HEK293T (cell line): ENCODE measurements around the gene GPRIN3.

Experiments
- CTCF ChIA-PET: fragments of 350-600 bp; formaldehyde crosslinking; extraction: SDS; loops from one replicate; lab custom pipeline; 2021; ENCODE audit warnings: antibody characterized with exemption, inconsistent platforms; lab: Yijun Ruan, JAX
- POLR2A ChIA-PET: fragments of 350-600 bp; formaldehyde crosslinking; extraction: SDS; loops from one replicate; lab custom pipeline; 2020; ENCODE audit warnings: antibody characterized with exemption, inconsistent platforms; lab: Yijun Ruan, JAX
- DNase-seq: peaks from one replicate; pipeline ENCODE4 v3.0.0; 2012; ENCODE audit warnings: mixed read lengths; ENCODE audit errors: extremely low spot score
- ARNT ChIP-seq: fragments of 450-650 bp; IDR thresholded peaks from 2 replicates; pipeline ENCODE4 v1.6.1; 2017; ENCODE audit warnings: mild to moderate bottlenecking
- BHLHE40 ChIP-seq: fragments of 450-650 bp; IDR thresholded peaks from 2 replicates; pipeline ENCODE4 v1.6.1; 2016; ENCODE audit warnings: mild to moderate bottlenecking, moderate library complexity, borderline replicate concordance
- CTBP1 ChIP-seq: fragments of 450-650 bp; IDR thresholded peaks from 2 replicates; pipeline ENCODE4 v1.6.1; 2016; ENCODE audit warnings: borderline replicate concordance
- ELF4 ChIP-seq: fragments of 450-650 bp; IDR thresholded peaks from 2 replicates; pipeline ENCODE4 v1.6.1; 2017; ENCODE audit warnings: antibody characterized with exemption
- FOXA1 ChIP-seq: fragments of 450-650 bp; IDR thresholded peaks from 2 replicates; pipeline ENCODE4 v1.6.1; 2016; ENCODE audit warnings: mild to moderate bottlenecking
- FOXK2 ChIP-seq: fragments of 450-650 bp; IDR thresholded peaks from 2 replicates; pipeline ENCODE4 v1.6.1; 2016; ENCODE audit warnings: mild to moderate bottlenecking
- FOXM1 ChIP-seq: fragments of 450-650 bp; IDR thresholded peaks from 2 replicates; pipeline ENCODE4 v1.6.1; 2017; ENCODE audit warnings: mild to moderate bottlenecking, borderline replicate concordance
- HDGF ChIP-seq: fragments of 450-650 bp; IDR thresholded peaks from 2 replicates; pipeline ENCODE4 v1.6.1; 2017; ENCODE audit warnings: antibody characterized with exemption, borderline replicate concordance
- L3MBTL2 ChIP-seq: fragments of 450-650 bp; conservative IDR thresholded peaks from 2 replicates; pipeline ENCODE4 v1.6.1; 2016; ENCODE audit warnings: mild to moderate bottlenecking
- LEF1 ChIP-seq: fragments of 450-650 bp; IDR thresholded peaks from 2 replicates; pipeline ENCODE4 v1.6.1; 2017; ENCODE audit warnings: mild to moderate bottlenecking, borderline replicate concordance
- NFRKB ChIP-seq: fragments of 450-650 bp; IDR thresholded peaks from 2 replicates; pipeline ENCODE4 v1.6.1; 2016; ENCODE audit warnings: mild to moderate bottlenecking, moderate library complexity
- PKNOX1 ChIP-seq: fragments of 450-650 bp; IDR thresholded peaks from 2 replicates; pipeline ENCODE4 v1.6.1; 2016
- SP1 ChIP-seq: fragments of 450-650 bp; IDR thresholded peaks from 2 replicates; pipeline ENCODE4 v1.6.1; 2017
- SUZ12 ChIP-seq: fragments of 450-650 bp; IDR thresholded peaks from 2 replicates; pipeline ENCODE4 v1.6.1; 2016; ENCODE audit warnings: mild to moderate bottlenecking
- TARDBP ChIP-seq: fragments of 450-650 bp; IDR thresholded peaks from 2 replicates; pipeline ENCODE4 v1.6.1; 2016
- ZNF384 ChIP-seq: fragments of 450-650 bp; IDR thresholded peaks from 2 replicates; pipeline ENCODE4 v1.6.1; 2016

GPRIN3 gene

GRCh38 chr4:89247951-89248350 is 59.6 kb downstream of the GPRIN3 start:
- ChIA-PET CTCF (no interaction called here), POLR2A (no interaction called here)
- DNase-seq, result no peak
- TF ChIP-seq CTBP1, result no peak
- no peak for TF ChIP-seq ELF4
- no peak for TF ChIP-seq PKNOX1
- no peak for TF ChIP-seq FOXM1
- TF ChIP-seq ZNF384, result no peak
- TF ChIP-seq HDGF, result no peak
- no peak for TF ChIP-seq BHLHE40
- TF ChIP-seq FOXA1, result no peak
- no peak for TF ChIP-seq NFRKB
- TF ChIP-seq TARDBP, result no peak
- no peak for TF ChIP-seq SUZ12
- TF ChIP-seq LEF1, result no peak
- TF ChIP-seq ARNT, result no peak
- no peak for TF ChIP-seq L3MBTL2
- TF ChIP-seq SP1, result no peak
- no peak for TF ChIP-seq FOXK2

- POLR2A ChIA-PET, result no interaction called here
- DNase-seq, result no peak
- TF ChIP-seq TARDBP, result no peak
- TF ChIP-seq SP1, result no peak
- TF ChIP-seq LEF1, result no peak
- no peak for TF ChIP-seq NFRKB
- TF ChIP-seq ARNT, result no peak
- TF ChIP-seq ZNF384, result no peak
- no peak for TF ChIP-seq SUZ12
- TF ChIP-seq FOXM1, result no peak
- no peak for TF ChIP-seq L3MBTL2
- no peak for TF ChIP-seq FOXK2
- TF ChIP-seq HDGF, result no peak
- no peak for TF ChIP-seq ELF4
- CTCF ChIA-PET, result no interaction called here
Observed at GRCh38 chr4:89245459-89245858, 62.1 kb downstream of the GPRIN3 start.

GRCh38 chr4:89243733-89244252 is 63.8 kb downstream of the GPRIN3 start:
- TF ChIP-seq ARNT (no peak), FOXA1 (no peak), L3MBTL2 (no peak), FOXM1 (no peak)
- CTCF ChIA-PET, result no interaction called here
- DNase-seq, result no peak
- POLR2A ChIA-PET, result no interaction called here

- CTCF ChIA-PET, result interaction anchor here (0.9 kb wide), 1 partner anchor 8 kb away, joined by 4 read pairs; no protein-coding TSS in a partner anchor
- DNase-seq, result no peak
- TF ChIP-seq HDGF, result no peak
- TF ChIP-seq TARDBP, result no peak
- no peak for TF ChIP-seq PKNOX1
- TF ChIP-seq L3MBTL2, result no peak
- no peak for TF ChIP-seq CTBP1
- TF ChIP-seq NFRKB, result no peak
- TF ChIP-seq SUZ12, result no peak
- TF ChIP-seq ARNT, result no peak
- TF ChIP-seq FOXK2, result no peak
- TF ChIP-seq ELF4, result no peak
- no peak for TF ChIP-seq LEF1
- no peak for TF ChIP-seq FOXA1
- TF ChIP-seq ZNF384, result no peak
- TF ChIP-seq FOXM1, result no peak
- no peak for TF ChIP-seq SP1
- TF ChIP-seq BHLHE40, result no peak
- POLR2A ChIA-PET, result no interaction called here
Observed at GRCh38 chr4:89242864-89243732, 64.5 kb downstream of the GPRIN3 start.

- DNase-seq, result no peak
- POLR2A ChIA-PET, result no interaction called here
- TF ChIP-seq LEF1 (no peak), FOXM1 (no peak), FOXK2 (no peak), ARNT (no peak), FOXA1 (no peak), CTBP1 (no peak), ELF4 (no peak), BHLHE40 (no peak), L3MBTL2 (no peak), NFRKB (no peak), SP1 (no peak), HDGF (no peak)
- CTCF ChIA-PET, result no interaction called here
Observed at GRCh38 chr4:89242216-89242615, 65.4 kb downstream of the GPRIN3 start.

GRCh38 chr4:89230271-89230670 is 77.3 kb downstream of the GPRIN3 start:
- no peak for DNase-seq
- ChIA-PET POLR2A (no interaction called here), CTCF (no interaction called here)
- no peak for TF ChIP-seq CTBP1
